ENCODE results near the gene NTN1.

- TF ChIP-seq EZH2phosphoT487 (IDR thresholded peaks at IDR 0.05; ENCODE audit: insufficient read depth, low read depth) (no peak), EZH2 (IDR thresholded peaks at IDR 0.05; ENCODE audit: insufficient read depth, poor library complexity, severe bottlenecking) (no peak)
Observed at GRCh38 chr17:9004132-9004960, 17.0 kb upstream of the NTN1 start.
